Adrenal gland (tissue), 12 donors: ENCODE measurements around the gene BEST2. TPM values are rescaled to one million over a fixed set of nuclear protein-coding genes. Genes with fewer than 3 reads are reported as not detected.
A peak's percentile ranks its signal among the peaks of the same experiment; 100 is the strongest.
"Not testable (repeated sequence)": the region's sequence is repeated elsewhere in the genome, so short reads cannot be mapped to it uniquely, and the experiment has no call there.

Experiments
- DNase-seq, 7 donors: peaks; one replicate each; pipeline ENCODE4 v3.0.0-alpha.2; 2019 to 2020
- H3K27ac ChIP-seq, 5 donors: fragments of 200-600 bp; sonication (generic) in 4 of 5; 1 replicate in 3 of 5; 2 replicates in 2 of 5; pipeline versions ENCODE4 v1.5.1 to v1.8.0; 2016 to 2020; ENCODE audit warnings: mild to moderate bottlenecking in 1 of 5
- H3K27me3 ChIP-seq: fragments of 200-600 bp; 2 replicates; pipeline ENCODE4 v1.8.0; 2021
- H3K36me3 ChIP-seq, 2 donors: fragments of 200-600 bp; replicated peaks in 1 of 2; 1 replicate in 1 of 2; 2 replicates in 1 of 2; pipeline versions ENCODE4 v1.5.1 to v1.8.0; 2018 to 2022
- H3K4me1 ChIP-seq, 2 donors: fragments of 200-600 bp; replicated peaks in 1 of 2; 1 replicate in 1 of 2; 2 replicates in 1 of 2; pipeline versions ENCODE4 v1.5.1 to v1.8.0; 2018 to 2021
- H3K4me3 ChIP-seq, 4 donors: fragments of 200-600 bp; sonication (generic) in 3 of 4; one replicate each; pipeline ENCODE4 v1.5.1; 2016 to 2018
- H3K9me3 ChIP-seq, 3 donors: fragments of 200-600 bp; sonication (generic) in 1 of 3; replicated peaks in 1 of 3; 1 replicate in 2 of 3; 2 replicates in 1 of 3; pipeline versions ENCODE4 v1.5.1 to v1.8.0; 2016 to 2021
- POLR2A ChIP-seq, 2 donors: fragments of 450-650 bp; IDR thresholded peaks; one replicate each; pipeline ENCODE4 v1.6.1; 2017; ENCODE audit warnings: antibody characterized with exemption in 2 of 2, mild to moderate bottlenecking in 2 of 2, moderate library complexity in 1 of 2
- WGBS, 4 donors: extraction: QIAGEN DNeasy Blood & Tissue Kit in 2 of 4; methylation state at CpG; one replicate each; pipeline versions ENCODE4 v1.1.5 to v1.1.7; 2013 to 2017; 5-methylcytosine and 5-hydroxymethylcytosine counted together
- intact Hi-C, 2 donors: fragments of 100-400 bp; cut with DNase I; formaldehyde crosslinking; loops; one replicate each; pipeline versions ENCODE4 v1.14.1 to v1.15.0; 2022 to 2023
- polyA plus RNA-seq, 3 donors: library from polyadenylated mRNA; stranded (reverse); fragments of 200-250 nt in 2 of 3; fragments of 350-450 nt in 1 of 3; fragmentation: Illumina TruSeq in 1 of 3; extraction: RNeasy Lipid Tissue Mini Kit (QIAGEN cat#74804) in 1 of 3; gene quantifications; one replicate each; pipeline ENCODE4 v1.2.3, GENCODE V29; 2013 to 2014
- total RNA-seq, 9 donors: library from RNA; depleted of rRNA in 4 of 9; stranded (reverse); fragments of >200 nt in 4 of 9; fragments of 120-200 nt in 1 of 9; fragmentation: NEBNext Ultra II Directional in 1 of 9; extraction: Animal tissue kit (Norgen Biotek cat#: 25700) in 1 of 9; gene quantifications; one replicate each; pipeline versions ENCODE4 v1.1.0 to v1.2.4, GENCODE V29; 2013 to 2023
- TF ChIP-seq, protein P1 (sequence below), 6 experiments: fragments of 450-650 bp in 4 of 6; fragments of 200-600 bp in 2 of 6; sonication (generic) in 1 of 6; IDR thresholded peaks; 1 replicate in 5 of 6; 2 replicates in 1 of 6; pipeline versions ENCODE4 v1.5.1 to v1.8.0; 2016 to 2021; ENCODE audit warnings: antibody characterized with exemption in 6 of 6, mild to moderate bottlenecking in 2 of 6, moderate library complexity in 1 of 6
- donor health status: healthy with polysubstance abuse.
- donor health status: Bipolar disorder and iron deficiency.
- donor health status: DM: yes; HTN: yes; CAD: no.
- donor health status: DM: no; HTN: no; CAD: no.
- donor health status: DM: no; HTN: no; CAD: no.
- donor health status: DM: yes; HTN: yes; CAD: no.

The BEST2 gene
- total and polyA plus RNA-seq, 12 donors, result not detected

GRCh38 chr19:12723641-12724426, 27.8 kb upstream of the BEST2 start, which contains the start of gene TNPO2:
Gene TNPO2, minus strand, starts transcription at chr19:12723932. Its CDS starts 2,955 bp downstream, at chr19:12720977.
- 3 to 10% (median 5%) methylated on average over 16 to 28 of the region's 28 CpGs for WGBS, 4 donors
- DNase-seq, result peak; percentile 54 to 74 (median 62)
- H3K4me1 ChIP-seq, result peaks cover 20 to 27% of the 10 kb centered on the region in 2 donors
- H3K36me3 ChIP-seq, result peaks cover 0 to 7% of the 10 kb centered on the region in 2 donors
- TF ChIP-seq, protein P1, sequence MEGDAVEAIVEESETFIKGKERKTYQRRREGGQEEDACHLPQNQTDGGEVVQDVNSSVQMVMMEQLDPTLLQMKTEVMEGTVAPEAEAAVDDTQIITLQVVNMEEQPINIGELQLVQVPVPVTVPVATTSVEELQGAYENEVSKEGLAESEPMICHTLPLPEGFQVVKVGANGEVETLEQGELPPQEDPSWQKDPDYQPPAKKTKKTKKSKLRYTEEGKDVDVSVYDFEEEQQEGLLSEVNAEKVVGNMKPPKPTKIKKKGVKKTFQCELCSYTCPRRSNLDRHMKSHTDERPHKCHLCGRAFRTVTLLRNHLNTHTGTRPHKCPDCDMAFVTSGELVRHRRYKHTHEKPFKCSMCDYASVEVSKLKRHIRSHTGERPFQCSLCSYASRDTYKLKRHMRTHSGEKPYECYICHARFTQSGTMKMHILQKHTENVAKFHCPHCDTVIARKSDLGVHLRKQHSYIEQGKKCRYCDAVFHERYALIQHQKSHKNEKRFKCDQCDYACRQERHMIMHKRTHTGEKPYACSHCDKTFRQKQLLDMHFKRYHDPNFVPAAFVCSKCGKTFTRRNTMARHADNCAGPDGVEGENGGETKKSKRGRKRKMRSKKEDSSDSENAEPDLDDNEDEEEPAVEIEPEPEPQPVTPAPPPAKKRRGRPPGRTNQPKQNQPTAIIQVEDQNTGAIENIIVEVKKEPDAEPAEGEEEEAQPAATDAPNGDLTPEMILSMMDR (IDR thresholded peaks at IDR 0.05), result no peak
- TF ChIP-seq POLR2A (IDR thresholded peaks at IDR 0.05), result peak in 1 of 2 donors; percentile 20
- no peaks in the 10 kb centered on the region for H3K27me3 ChIP-seq
- intact Hi-C loops, result no loop called here
- H3K27ac ChIP-seq, result peak within 1 kb of the TSS; percentile 23 to 92 (median 79)
- no peaks in the 10 kb centered on the region for H3K9me3 ChIP-seq
- peak within 1 kb of the TSS in 2 of 4 donors; percentile 14 to 98 for H3K4me3 ChIP-seq

DNA sequence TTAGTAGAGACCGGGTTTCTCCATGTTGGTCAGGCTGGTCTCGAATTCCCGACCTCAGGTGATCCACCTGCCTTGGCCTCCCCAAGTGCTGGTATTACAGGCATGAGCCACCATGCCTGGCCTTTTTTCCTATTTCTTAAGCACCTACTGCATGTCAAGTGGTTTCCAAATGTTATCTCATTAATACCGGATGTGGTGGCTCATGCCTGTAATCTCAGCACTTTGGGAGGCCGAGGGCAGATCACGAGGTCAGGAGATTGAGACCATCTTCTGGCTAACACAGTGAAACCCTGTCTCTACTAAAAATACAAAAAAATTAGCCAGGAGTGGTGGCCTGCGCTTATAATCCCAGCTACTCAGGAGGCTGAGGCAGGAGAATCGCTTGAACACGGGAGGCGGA, 26.0 kb upstream of the BEST2 start:
- Histone ChIP-seq H3K4me1 (peaks cover 15 to 19% of the 10 kb centered on the region in 2 donors), H3K36me3 (peaks cover 0 to 23% of the 10 kb centered on the region in 2 donors)
- DNase-seq, H3K4me3 ChIP-seq, H3K9me3 ChIP-seq, H3K27ac ChIP-seq, H3K27me3 ChIP-seq, intact Hi-C loops: not testable (repeated sequence)
- 84 to 97% (median 89%) methylated on average over 10 of the region's 10 CpGs for WGBS, 4 donors

- Histone ChIP-seq H3K9me3 (no peaks in the 10 kb centered on the region), H3K36me3 (peaks cover 0 to 34% of the 10 kb centered on the region in 2 donors), H3K4me1 (peaks cover 6 to 15% of the 10 kb centered on the region in 2 donors), H3K27ac (no peak overlapping the region), H3K4me3 (no peak overlapping the region), H3K27me3 (no peaks in the 10 kb centered on the region)
- WGBS, 4 donors, result 89 to 97% (median 94%) methylated on average over 2 of the region's 2 CpGs
- DNase-seq, result no peak
- intact Hi-C loops, result no loop called here
- TF ChIP-seq, protein P1 (IDR thresholded peaks at IDR 0.05), result no peak
- no peak for TF ChIP-seq POLR2A (IDR thresholded peaks at IDR 0.05)
Observed at GRCh38 chr19:12726988-12727316, 24.6 kb upstream of the BEST2 start.

DNA sequence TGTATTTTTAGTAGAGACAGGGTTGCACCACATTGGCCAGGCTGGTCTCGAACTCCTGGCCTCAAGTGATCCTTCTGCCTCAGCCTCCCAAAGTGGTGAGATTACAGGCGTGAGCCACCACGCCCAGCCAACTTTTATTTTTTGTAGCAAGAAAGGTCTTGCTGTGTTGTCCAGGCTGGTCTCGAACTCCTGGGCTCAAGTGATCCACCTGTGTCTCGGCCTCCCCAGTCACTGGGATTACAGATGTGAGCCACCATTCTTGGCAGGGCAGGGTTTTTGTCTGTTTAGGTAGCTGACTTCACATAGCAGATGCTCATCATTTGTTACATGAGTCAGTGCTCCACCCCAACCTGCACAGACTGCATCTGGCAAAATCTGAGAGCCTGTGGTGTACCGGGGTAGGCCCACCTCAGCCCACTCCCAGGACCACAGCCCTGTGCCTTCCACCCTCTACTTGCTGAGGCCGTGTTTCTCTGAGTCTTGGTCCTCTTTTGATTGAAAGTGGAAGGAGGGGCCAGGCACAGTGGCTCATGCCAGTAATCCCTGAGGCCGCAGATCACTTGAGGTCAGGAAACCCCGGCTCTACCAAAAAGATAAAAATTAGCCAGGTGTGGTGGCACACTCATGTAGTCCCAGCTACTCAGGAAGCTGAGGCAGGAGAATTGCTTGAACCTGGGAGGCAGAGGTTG, 23.7 kb upstream of the BEST2 start:
- peaks cover 9 to 22% of the 10 kb centered on the region in 2 donors for H3K4me1 ChIP-seq
- no peak overlapping the region for H3K4me3 ChIP-seq
- no peak overlapping the region for H3K27ac ChIP-seq
- intact Hi-C loops, result no loop called here
- no peak for DNase-seq
- TF ChIP-seq POLR2A (IDR thresholded peaks at IDR 0.05), result no peak
- TF ChIP-seq, protein P1 (IDR thresholded peaks at IDR 0.05), result no peak
- H3K9me3 ChIP-seq, result no peaks in the 10 kb centered on the region
- H3K27me3 ChIP-seq, result no peaks in the 10 kb centered on the region
- 93 to 95% (median 94%) methylated on average over 8 to 9 of the region's 9 CpGs for WGBS, 4 donors
- H3K36me3 ChIP-seq, result peaks cover 0 to 34% of the 10 kb centered on the region in 2 donors
